Adrenal gland (tissue), 19 donors: ENCODE results near the gene TSPOAP1. TPM values are rescaled to one million over a fixed set of nuclear protein-coding genes. Genes with fewer than 3 reads are reported as not detected.

Experiments used
- DNase-seq, 7 donors: peaks; one replicate each; pipeline ENCODE4 v3.0.0-alpha.2; 2019 to 2020
- H3K27ac ChIP-seq, 5 donors: fragments of 200-600 bp; sonication (generic) in 4 of 5; 1 replicate in 3 of 5; 2 replicates in 2 of 5; pipeline versions ENCODE4 v1.5.1 to v1.8.0; 2016 to 2020; ENCODE audit warnings: mild to moderate bottlenecking in 1 of 5
- H3K27me3 ChIP-seq: fragments of 200-600 bp; 2 replicates; pipeline ENCODE4 v1.8.0; 2021
- H3K36me3 ChIP-seq, 2 donors: fragments of 200-600 bp; replicated peaks in 1 of 2; 1 replicate in 1 of 2; 2 replicates in 1 of 2; pipeline versions ENCODE4 v1.5.1 to v1.8.0; 2018 to 2022
- H3K4me1 ChIP-seq, 2 donors: fragments of 200-600 bp; replicated peaks in 1 of 2; 1 replicate in 1 of 2; 2 replicates in 1 of 2; pipeline versions ENCODE4 v1.5.1 to v1.8.0; 2018 to 2021
- H3K4me3 ChIP-seq, 4 donors: fragments of 200-600 bp; sonication (generic) in 3 of 4; one replicate each; pipeline ENCODE4 v1.5.1; 2016 to 2018
- H3K9me3 ChIP-seq, 3 donors: fragments of 200-600 bp; sonication (generic) in 1 of 3; replicated peaks in 1 of 3; 1 replicate in 2 of 3; 2 replicates in 1 of 3; pipeline versions ENCODE4 v1.5.1 to v1.8.0; 2016 to 2021
- POLR2A ChIP-seq, 2 donors: fragments of 450-650 bp; IDR thresholded peaks; one replicate each; pipeline ENCODE4 v1.6.1; 2017; ENCODE audit warnings: antibody characterized with exemption in 2 of 2, mild to moderate bottlenecking in 2 of 2, moderate library complexity in 1 of 2
- WGBS, 4 donors: extraction: QIAGEN DNeasy Blood & Tissue Kit in 2 of 4; methylation state at CpG; one replicate each; pipeline versions ENCODE4 v1.1.5 to v1.1.7; 2013 to 2017; 5-methylcytosine and 5-hydroxymethylcytosine counted together
- intact Hi-C, 2 donors: fragments of 100-400 bp; cut with DNase I; formaldehyde crosslinking; loops; one replicate each; pipeline versions ENCODE4 v1.14.1 to v1.15.0; 2022 to 2023
- long read RNA-seq, 10 donors: library from polyadenylated mRNA in 3 of 10; unstranded in 2 of 10; stranded (forward) in 1 of 10; transcript quantifications; one replicate each; pipeline ENCODE4 v2.0.0 and lab custom pipeline, GENCODE V29; 2021 to 2026
- polyA plus RNA-seq, 3 donors: library from polyadenylated mRNA; stranded (reverse); fragments of 200-250 nt in 2 of 3; fragments of 350-450 nt in 1 of 3; fragmentation: Illumina TruSeq in 1 of 3; extraction: RNeasy Lipid Tissue Mini Kit (QIAGEN cat#74804) in 1 of 3; gene quantifications; one replicate each; pipeline ENCODE4 v1.2.3, GENCODE V29; 2013 to 2014
- total RNA-seq, 9 donors: library from RNA; depleted of rRNA in 4 of 9; stranded (reverse); fragments of >200 nt in 4 of 9; fragments of 120-200 nt in 1 of 9; fragmentation: NEBNext Ultra II Directional in 1 of 9; extraction: Animal tissue kit (Norgen Biotek cat#: 25700) in 1 of 9; gene quantifications; one replicate each; pipeline versions ENCODE4 v1.1.0 to v1.2.4, GENCODE V29; 2013 to 2023
- TF ChIP-seq, protein P1 (sequence below), 6 experiments: fragments of 450-650 bp in 4 of 6; fragments of 200-600 bp in 2 of 6; sonication (generic) in 1 of 6; IDR thresholded peaks; 1 replicate in 5 of 6; 2 replicates in 1 of 6; pipeline versions ENCODE4 v1.5.1 to v1.8.0; 2016 to 2021; ENCODE audit warnings: antibody characterized with exemption in 6 of 6, mild to moderate bottlenecking in 2 of 6, moderate library complexity in 1 of 6
- donor health status: healthy with polysubstance abuse.
- donor health status: Bipolar disorder and iron deficiency.
- donor health status: DM: yes; HTN: yes; CAD: no.
- donor health status: DM: no; HTN: no; CAD: no.
- donor health status: DM: no; HTN: no; CAD: no.
- donor health status: DM: yes; HTN: yes; CAD: no.

TSPOAP1 gene, protein sequence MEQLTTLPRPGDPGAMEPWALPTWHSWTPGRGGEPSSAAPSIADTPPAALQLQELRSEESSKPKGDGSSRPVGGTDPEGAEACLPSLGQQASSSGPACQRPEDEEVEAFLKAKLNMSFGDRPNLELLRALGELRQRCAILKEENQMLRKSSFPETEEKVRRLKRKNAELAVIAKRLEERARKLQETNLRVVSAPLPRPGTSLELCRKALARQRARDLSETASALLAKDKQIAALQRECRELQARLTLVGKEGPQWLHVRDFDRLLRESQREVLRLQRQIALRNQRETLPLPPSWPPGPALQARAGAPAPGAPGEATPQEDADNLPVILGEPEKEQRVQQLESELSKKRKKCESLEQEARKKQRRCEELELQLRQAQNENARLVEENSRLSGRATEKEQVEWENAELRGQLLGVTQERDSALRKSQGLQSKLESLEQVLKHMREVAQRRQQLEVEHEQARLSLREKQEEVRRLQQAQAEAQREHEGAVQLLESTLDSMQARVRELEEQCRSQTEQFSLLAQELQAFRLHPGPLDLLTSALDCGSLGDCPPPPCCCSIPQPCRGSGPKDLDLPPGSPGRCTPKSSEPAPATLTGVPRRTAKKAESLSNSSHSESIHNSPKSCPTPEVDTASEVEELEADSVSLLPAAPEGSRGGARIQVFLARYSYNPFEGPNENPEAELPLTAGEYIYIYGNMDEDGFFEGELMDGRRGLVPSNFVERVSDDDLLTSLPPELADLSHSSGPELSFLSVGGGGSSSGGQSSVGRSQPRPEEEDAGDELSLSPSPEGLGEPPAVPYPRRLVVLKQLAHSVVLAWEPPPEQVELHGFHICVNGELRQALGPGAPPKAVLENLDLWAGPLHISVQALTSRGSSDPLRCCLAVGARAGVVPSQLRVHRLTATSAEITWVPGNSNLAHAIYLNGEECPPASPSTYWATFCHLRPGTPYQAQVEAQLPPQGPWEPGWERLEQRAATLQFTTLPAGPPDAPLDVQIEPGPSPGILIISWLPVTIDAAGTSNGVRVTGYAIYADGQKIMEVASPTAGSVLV (N-terminal part only)
- total RNA-seq = 10 to 100 TPM in 7 of 9 donors, 1 to 10 TPM in 2; 7.1 to 57.8 (median 21.8) TPM
- 100 to 1,000 TPM in 1 of 3 donors, 10 to 100 TPM in 1, 1 to 10 TPM in 1; 4.7 to 140 (median 96.6) TPM for polyA plus RNA-seq
- long read RNA-seq, donor 1, full-length matches to known transcripts = 1 of 1 reads
- long read RNA-seq, donor 1, partial matches to known transcripts = 0 of 1 reads
- long read RNA-seq, donor 1, other reads (novel, unspliced or antisense) = 0 of 1 reads
- long read RNA-seq, donor 2 = 0 reads
- long read RNA-seq, donor 3 = 0 reads
- long read RNA-seq, donor 4, full-length matches to known transcripts = 1 of 5 reads
- long read RNA-seq, donor 4, partial matches to known transcripts = 1 of 5 reads
- long read RNA-seq, donor 4, other reads (novel, unspliced or antisense) = 3 of 5 reads
- long read RNA-seq, donor 5, full-length matches to known transcripts = 5 of 40 reads
- long read RNA-seq, donor 5, partial matches to known transcripts = 11 of 40 reads
- long read RNA-seq, donor 5, other reads (novel, unspliced or antisense) = 24 of 40 reads
- long read RNA-seq, donor 6, full-length matches to known transcripts = 2 of 9 reads
- long read RNA-seq, donor 6, partial matches to known transcripts = 4 of 9 reads
- long read RNA-seq, donor 6, other reads (novel, unspliced or antisense) = 3 of 9 reads
- long read RNA-seq, donor 7, full-length matches to known transcripts = 2 of 2 reads
- long read RNA-seq, donor 7, partial matches to known transcripts = 0 of 2 reads
- long read RNA-seq, donor 7, other reads (novel, unspliced or antisense) = 0 of 2 reads
- long read RNA-seq, donor 8 = 0 reads
- long read RNA-seq, donor 9 = 0 reads
- long read RNA-seq, donor 10 = 0 reads

DNA sequence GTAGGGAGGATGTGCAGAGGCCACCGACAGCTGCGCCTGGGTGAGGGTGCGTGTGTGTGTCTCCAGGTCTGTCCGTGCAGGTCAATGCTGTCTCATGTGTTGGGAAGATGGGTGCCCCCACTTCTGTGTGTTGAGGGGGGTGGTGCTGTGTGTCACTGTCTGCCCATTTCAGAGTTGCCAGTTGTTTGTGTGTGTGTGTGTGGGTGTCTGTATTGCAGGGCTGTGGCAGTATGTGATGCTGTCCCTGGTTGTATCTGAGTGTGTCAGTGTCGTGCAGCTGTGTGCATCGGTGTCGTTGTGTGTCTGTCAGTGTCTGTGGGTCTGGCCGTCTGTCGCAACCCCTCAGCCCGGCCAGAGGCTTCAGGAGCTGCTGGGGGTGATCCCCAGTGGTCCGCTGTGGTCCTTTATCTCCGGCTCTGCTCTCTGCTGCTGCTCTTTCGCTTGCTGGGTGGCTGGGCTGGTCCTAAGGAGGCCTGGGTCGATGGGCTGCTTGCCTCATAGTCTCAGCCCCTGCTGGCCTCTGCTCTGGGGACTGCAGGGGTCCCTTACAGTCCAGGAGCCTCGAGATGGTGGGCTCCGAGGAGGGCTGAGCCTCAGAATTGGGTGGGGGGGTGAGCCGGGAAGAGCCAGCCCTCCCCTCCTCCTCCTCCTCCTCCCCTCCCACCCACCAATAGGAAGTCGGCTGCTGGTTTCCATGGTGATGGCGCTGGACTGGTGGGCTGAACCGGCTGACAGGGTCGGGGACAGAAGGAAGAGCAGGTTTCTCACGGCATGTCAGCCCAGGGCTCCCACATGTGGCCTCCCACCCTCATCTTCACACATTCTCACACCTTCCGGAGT lies at the start of gene TSPOAP1:
Gene TSPOAP1 (minus strand): TSS at position 601 of the 840 bp plus-strand sequence. CDS start 875 bp downstream, outside the sequence.
- intact Hi-C loops = loop anchor here in 1 of 2 donors (10.0 kb wide), 1 partner anchor 96 kb away; no protein-coding TSS in a partner anchor
- H3K27ac ChIP-seq = no peak within 1 kb of the TSS
- peaks cover 7 to 11% of the 10 kb centered on the region in 2 donors for H3K4me1 ChIP-seq
- no peaks in the 10 kb centered on the region for H3K36me3 ChIP-seq
- no peak within 1 kb of the TSS for H3K4me3 ChIP-seq
- no peaks in the 10 kb centered on the region for H3K27me3 ChIP-seq
- TF ChIP-seq POLR2A (IDR thresholded peaks at IDR 0.05) = peak in 1 of 2 donors; percentile 10
- TF ChIP-seq, protein P1, sequence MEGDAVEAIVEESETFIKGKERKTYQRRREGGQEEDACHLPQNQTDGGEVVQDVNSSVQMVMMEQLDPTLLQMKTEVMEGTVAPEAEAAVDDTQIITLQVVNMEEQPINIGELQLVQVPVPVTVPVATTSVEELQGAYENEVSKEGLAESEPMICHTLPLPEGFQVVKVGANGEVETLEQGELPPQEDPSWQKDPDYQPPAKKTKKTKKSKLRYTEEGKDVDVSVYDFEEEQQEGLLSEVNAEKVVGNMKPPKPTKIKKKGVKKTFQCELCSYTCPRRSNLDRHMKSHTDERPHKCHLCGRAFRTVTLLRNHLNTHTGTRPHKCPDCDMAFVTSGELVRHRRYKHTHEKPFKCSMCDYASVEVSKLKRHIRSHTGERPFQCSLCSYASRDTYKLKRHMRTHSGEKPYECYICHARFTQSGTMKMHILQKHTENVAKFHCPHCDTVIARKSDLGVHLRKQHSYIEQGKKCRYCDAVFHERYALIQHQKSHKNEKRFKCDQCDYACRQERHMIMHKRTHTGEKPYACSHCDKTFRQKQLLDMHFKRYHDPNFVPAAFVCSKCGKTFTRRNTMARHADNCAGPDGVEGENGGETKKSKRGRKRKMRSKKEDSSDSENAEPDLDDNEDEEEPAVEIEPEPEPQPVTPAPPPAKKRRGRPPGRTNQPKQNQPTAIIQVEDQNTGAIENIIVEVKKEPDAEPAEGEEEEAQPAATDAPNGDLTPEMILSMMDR (IDR thresholded peaks at IDR 0.05) = no peak
- no peaks in the 10 kb centered on the region for H3K9me3 ChIP-seq
- DNase-seq = peak in 2 of 7 donors; percentile 49 to 60
- 52 to 62% (median 55%) methylated on average over 12 to 23 of the region's 23 CpGs for WGBS, 4 donors

- Histone ChIP-seq H3K9me3 (no peaks in the 10 kb centered on the region), H3K4me1 (peaks cover 0 to 5% of the 10 kb centered on the region in 2 donors), H3K36me3 (no peaks in the 10 kb centered on the region), H3K4me3 (no peak overlapping the region), H3K27me3 (no peaks in the 10 kb centered on the region), H3K27ac (no peak overlapping the region)
- intact Hi-C loops = no loop called here
- no peak for TF ChIP-seq POLR2A (IDR thresholded peaks at IDR 0.05)
- TF ChIP-seq, protein P1 (IDR thresholded peaks at IDR 0.05) = no peak
- 71 to 84% (median 77%) methylated on average over 5 of the region's 5 CpGs for WGBS, 4 donors
- no peak for DNase-seq
Measured at GRCh38 chr17:58377661-58378060, 49.1 kb upstream of the TSPOAP1 start.

DNA sequence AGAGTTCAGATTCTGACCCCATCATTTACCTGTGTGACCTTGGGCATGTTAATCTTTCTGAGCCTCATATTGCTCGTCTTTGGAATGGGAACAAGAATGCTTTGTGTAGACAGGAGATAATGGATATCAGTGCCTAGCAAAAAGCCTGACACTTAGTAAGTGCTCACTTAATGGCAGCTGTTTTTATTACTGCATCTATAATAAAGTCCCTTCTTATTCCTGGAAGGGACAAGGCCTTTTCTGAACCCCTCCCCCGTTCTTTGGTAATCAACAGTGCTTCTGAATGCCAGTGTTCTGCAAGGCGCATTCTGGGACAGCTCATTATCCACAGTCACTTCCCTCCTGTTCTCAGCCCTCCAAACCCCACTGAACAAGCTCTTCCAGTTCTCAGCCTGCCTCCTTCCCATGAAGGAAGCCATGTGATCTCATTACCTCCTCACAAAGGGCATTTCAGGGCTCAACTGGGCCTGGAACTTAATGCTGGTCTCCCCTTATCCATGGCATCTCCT lies 48.6 kb upstream of the TSPOAP1 start:
- Histone ChIP-seq H3K4me1 (no peaks in the 10 kb centered on the region), H3K27me3 (no peaks in the 10 kb centered on the region), H3K27ac (no peak overlapping the region), H3K9me3 (no peaks in the 10 kb centered on the region), H3K4me3 (no peak overlapping the region), H3K36me3 (no peaks in the 10 kb centered on the region)
- peak in 1 of 7 donors; percentile 40 for DNase-seq
- 76 to 84% (median 80%) methylated on average over 3 of the region's 3 CpGs for WGBS, 4 donors
- TF ChIP-seq, protein P1 (IDR thresholded peaks at IDR 0.05) = no peak
- TF ChIP-seq POLR2A (IDR thresholded peaks at IDR 0.05) = no peak
- intact Hi-C loops = no loop called here
